HEK293T (cell line): ENCODE data around the gene EIF1AD.

Source experiments
- ELF4 ChIP-seq: fragments of 450-650 bp; IDR thresholded peaks from 2 replicates; pipeline ENCODE4 v1.6.1; 2017; ENCODE audit warnings: antibody characterized with exemption
- TF ChIP-seq, protein P1 (sequence below): fragments of 450-650 bp; IDR thresholded peaks from 2 replicates; pipeline ENCODE4 v1.6.1; 2016

DNA sequence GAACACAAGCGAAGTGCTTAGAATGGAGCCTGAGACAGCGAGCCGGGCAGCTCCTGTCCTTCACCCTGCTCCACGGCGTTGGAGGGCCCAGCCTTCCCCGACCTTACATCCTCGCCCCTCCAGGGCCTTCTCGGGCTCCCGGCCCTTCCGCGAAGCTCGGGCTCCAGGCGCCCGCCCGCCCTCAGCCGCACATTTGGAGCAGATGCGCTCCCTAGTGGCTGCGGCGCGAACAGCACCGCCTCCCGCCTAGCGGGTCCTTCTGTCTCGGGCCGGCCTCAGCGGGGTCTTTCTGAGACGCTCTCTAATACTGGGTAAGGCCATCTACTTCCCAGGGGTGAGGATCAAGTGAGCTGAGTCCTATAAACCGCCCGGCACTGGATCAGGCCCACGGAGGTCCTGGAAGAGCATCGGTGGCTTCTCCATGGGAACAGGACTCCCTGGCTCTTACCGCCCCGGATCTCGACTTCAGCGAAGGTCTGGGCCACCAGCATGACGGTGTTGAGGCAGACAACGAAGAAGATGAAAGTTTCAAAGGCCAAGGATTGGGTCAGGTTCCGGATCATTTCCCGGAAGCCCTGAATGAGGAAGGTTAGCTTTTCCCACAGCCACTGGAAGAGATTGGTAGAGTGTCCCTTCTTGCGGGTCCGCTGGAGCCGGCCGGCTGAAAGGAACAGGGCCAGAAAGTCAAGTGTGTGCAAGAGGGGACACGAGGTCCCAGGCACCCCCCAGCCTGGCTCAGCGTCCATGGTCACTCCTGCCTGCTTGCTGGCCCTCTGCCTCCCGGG, 20.6 kb upstream of the EIF1AD start:
- no peak for TF ChIP-seq ELF4
- TF ChIP-seq, protein P1, sequence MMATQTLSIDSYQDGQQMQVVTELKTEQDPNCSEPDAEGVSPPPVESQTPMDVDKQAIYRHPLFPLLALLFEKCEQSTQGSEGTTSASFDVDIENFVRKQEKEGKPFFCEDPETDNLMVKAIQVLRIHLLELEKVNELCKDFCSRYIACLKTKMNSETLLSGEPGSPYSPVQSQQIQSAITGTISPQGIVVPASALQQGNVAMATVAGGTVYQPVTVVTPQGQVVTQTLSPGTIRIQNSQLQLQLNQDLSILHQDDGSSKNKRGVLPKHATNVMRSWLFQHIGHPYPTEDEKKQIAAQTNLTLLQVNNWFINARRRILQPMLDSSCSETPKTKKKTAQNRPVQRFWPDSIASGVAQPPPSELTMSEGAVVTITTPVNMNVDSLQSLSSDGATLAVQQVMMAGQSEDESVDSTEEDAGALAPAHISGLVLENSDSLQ, result no peak
